Endothelial cell of umbilical vein (primary cell): ENCODE data around the gene CERS6. TPM values are rescaled to one million over a fixed set of nuclear protein-coding genes. Genes with fewer than 3 reads are reported as not detected.

Source experiments
- BruUV-seq: library from RNA; stranded (reverse); fragments of 400-500 nt; replicated peaks from 2 replicates; lab custom pipeline; 2021; lab: Mats Ljungman, UMichigan
- CTCF ChIA-PET: fragments of 300-600, 350-600 bp; sonication (Branson Sonifier 250); formaldehyde crosslinking; loops from one replicate; lab custom pipeline; 2021; ENCODE audit warnings: antibody characterized with exemption, inconsistent platforms; lab: Charles Lee
- POLR2A ChIA-PET: fragments of 300-600, 350-600 bp; sonication (Branson Sonifier 250); formaldehyde crosslinking; loops from one replicate; lab custom pipeline; 2021; ENCODE audit warnings: antibody characterized with exemption, inconsistent platforms; lab: Charles Lee
- DNase-seq: peaks from one replicate; pipeline ENCODE4 v3.0.0-alpha.2; 2011; ENCODE audit warnings: low read depth, low spot score
- FAIRE-seq: peaks from 2 replicates; lab custom pipeline; 2011; peaks lifted over from hg19 to GRCh38; lab: Jason Lieb, UNC
- H2AFZ ChIP-seq: 2 replicates; pipeline ENCODE4 v1.6.0; 2012; ENCODE audit warnings: low read depth, low read length, control low read depth, inconsistent platforms
- H3K27ac ChIP-seq: 2 replicates; pipeline ENCODE4 v1.5.1; 2011; ENCODE audit warnings: low read depth, mild to moderate bottlenecking, control low read depth, low read length, moderate library complexity; ENCODE audit not compliant: insufficient read depth
- H3K27me3 ChIP-seq, 2 experiments: 2 replicates each; pipeline versions ENCODE4 v1.6.0 to v1.6.1; 2011; ENCODE audit warnings: low read length in 2 of 2, mixed read lengths in 1 of 2; ENCODE audit not compliant: control insufficient read depth in 2 of 2, insufficient read depth in 2 of 2
- H3K36me3 ChIP-seq, 2 experiments: 2 replicates in 1 of 2; 3 replicates in 1 of 2; pipeline ENCODE4 v1.5.1; 2011; ENCODE audit warnings: low read length in 2 of 2, mild to moderate bottlenecking in 1 of 2, moderate library complexity in 1 of 2; ENCODE audit not compliant: control insufficient read depth in 2 of 2, insufficient read depth in 2 of 2; ENCODE audit errors: extremely low read depth in 1 of 2
- H3K4me1 ChIP-seq: 3 replicates; pipeline ENCODE4 v1.5.1; 2011; ENCODE audit warnings: mild to moderate bottlenecking, low read length; ENCODE audit not compliant: control insufficient read depth, insufficient read depth; ENCODE audit errors: extremely low read depth
- H3K4me2 ChIP-seq: 2 replicates; pipeline ENCODE4 v1.6.1; 2011; ENCODE audit warnings: low read length, control low read depth, mixed read lengths; ENCODE audit not compliant: insufficient read depth
- H3K4me3 ChIP-seq, 3 experiments: fragments of 200-600 bp in 1 of 3; sonication (generic), shearing (Covaris generic) in 1 of 3; replicated peaks in 1 of 3; 2 replicates each; pipeline ENCODE4 v1.5.1; 2011 to 2016; ENCODE audit warnings: control low read depth in 3 of 3, low read length in 3 of 3, mild to moderate bottlenecking in 2 of 3, inconsistent platforms in 1 of 3, low read depth in 1 of 3, moderate library complexity in 1 of 3; ENCODE audit not compliant: insufficient read depth in 1 of 3
- H3K79me2 ChIP-seq: 2 replicates; pipeline ENCODE4 v1.6.0; 2012; ENCODE audit warnings: low read length, inconsistent platforms; ENCODE audit not compliant: control insufficient read depth, insufficient read depth
- H3K9ac ChIP-seq: replicated peaks from 2 replicates; pipeline ENCODE3; 2011; ENCODE audit warnings: low read length, control low read depth; ENCODE audit not compliant: insufficient read depth; ENCODE audit errors: extremely low read depth
- H3K9me1 ChIP-seq: replicated peaks from 3 replicates; pipeline ENCODE4 v1.6.0; 2011; ENCODE audit warnings: mild to moderate bottlenecking, low read length; ENCODE audit not compliant: control insufficient read depth, insufficient read depth; ENCODE audit errors: extremely low read depth
- H3K9me3 ChIP-seq: replicated peaks from 2 replicates; pipeline ENCODE4 v1.5.1; 2012; ENCODE audit warnings: low read length, inconsistent platforms; ENCODE audit not compliant: control insufficient read depth, insufficient read depth
- H4K20me1 ChIP-seq: replicated peaks from 2 replicates; pipeline ENCODE3; 2011; ENCODE audit warnings: mild to moderate bottlenecking, low read length; ENCODE audit not compliant: control insufficient read depth, insufficient read depth; ENCODE audit errors: extremely low read depth
- CTCF ChIP-seq, 2 donors: IDR thresholded peaks; 1 replicate in 1 of 2; 2 replicates in 1 of 2; pipeline ENCODE4 v1.5.1; 2011; ENCODE audit warnings: low read length in 2 of 2, mild to moderate bottlenecking in 2 of 2, moderate library complexity in 2 of 2, control low read depth in 1 of 2, inconsistent platforms in 1 of 2, low read depth in 1 of 2; ENCODE audit not compliant: insufficient read depth in 1 of 2; ENCODE audit errors: extremely low read depth in 1 of 2
- EZH2 ChIP-seq: IDR thresholded peaks from 2 replicates; pipeline ENCODE4 v1.6.1; 2012; ENCODE audit warnings: borderline replicate concordance, low read depth, mild to moderate bottlenecking, moderate library complexity, low read length, inconsistent platforms; ENCODE audit not compliant: severe bottlenecking
- FOS ChIP-seq: IDR thresholded peaks from 2 replicates; pipeline ENCODE4 v1.6.1; 2011; ENCODE audit warnings: mild to moderate bottlenecking, low read length, moderate library complexity, borderline replicate concordance; ENCODE audit not compliant: insufficient read depth
- GATA2 ChIP-seq: IDR thresholded peaks from 2 replicates; pipeline ENCODE4 v1.7.0; 2011; ENCODE audit warnings: low read depth, mild to moderate bottlenecking, moderate library complexity, mixed read lengths, low read length; ENCODE audit not compliant: insufficient read length, insufficient read depth
- JUN ChIP-seq: IDR thresholded peaks from 2 replicates; pipeline ENCODE4 v1.6.1; 2011; ENCODE audit warnings: borderline replicate concordance, low read depth; ENCODE audit not compliant: insufficient read length, insufficient read depth
- MAX ChIP-seq: IDR thresholded peaks from 2 replicates; pipeline ENCODE4 v1.6.1; 2011; ENCODE audit not compliant: insufficient read depth, insufficient read length
- MYC ChIP-seq: IDR thresholded peaks from one replicate; pipeline ENCODE4 v1.6.1; 2011; ENCODE audit warnings: mild to moderate bottlenecking, low read depth, low read length
- POLR2A ChIP-seq: IDR thresholded peaks from 2 replicates; pipeline ENCODE4 v1.6.1; 2012; ENCODE audit warnings: low read depth, mild to moderate bottlenecking, control low read depth, low read length
- POLR2AphosphoS5 ChIP-seq: IDR thresholded peaks from 2 replicates; pipeline ENCODE4 v1.6.1; 2012; ENCODE audit warnings: low read depth, mild to moderate bottlenecking, control low read depth, low read length, moderate library complexity; ENCODE audit not compliant: insufficient read depth
- dilution Hi-C: fragments of 300-500 bp; cut with MboI; formaldehyde crosslinking; loops from one replicate; pipeline ENCODE4 v1.15.0; 2019; ENCODE audit warnings: low sequenced_read_pairs; ENCODE audit not compliant: extremely low pct_ligation_motif_present
- intact Hi-C: fragments of 100-400 bp; cut with micrococcal nuclease; formaldehyde crosslinking; loops from one replicate; pipeline ENCODE4 v1.10.0; 2022
- polyA plus RNA-seq, 4 experiments: library from polyadenylated mRNA; depleted of rRNA in 3 of 4; stranded (reverse) in 3 of 4; unstranded in 1 of 4; fragments of >200 nt; gene quantifications; 2 replicates each; pipeline versions ENCODE4 v1.2.1 to v1.2.3, GENCODE V29; 2011 to 2012; ENCODE audit warnings: missing spikeins in 1 of 4
- total RNA-seq: library from RNA; stranded (reverse); gene quantifications from 2 replicates; pipeline ENCODE4 v1.2.3, GENCODE V29; 2021

The CERS6 gene
- total and polyA plus RNA-seq, 2 donors (not counting 3 experiments of a cell fraction or from before 2014, with no cell fraction given) = 2.7 to 11.7 TPM

GRCh38 chr2:168593713-168594112, 137.6 kb downstream of the CERS6 start:
- POLR2A ChIA-PET = no interaction called here
- Histone ChIP-seq H3K4me1 (no peaks in the 10 kb centered on the region), H3K9me1 (no peaks in the 10 kb centered on the region), H3K79me2 (no peaks in the 10 kb centered on the region), H3K9ac (no peak overlapping the region), H3K27me3 (no peaks in the 10 kb centered on the region), H4K20me1 (no peaks in the 10 kb centered on the region), H3K9me3 (no peaks in the 10 kb centered on the region), H3K4me2 (no peak overlapping the region), H2AFZ (no peak overlapping the region), H3K36me3 (no peaks in the 10 kb centered on the region), H3K27ac (no peak overlapping the region), H3K4me3 (no peak overlapping the region)
- dilution Hi-C loops (no loop called here), intact Hi-C loops (no loop called here)
- FAIRE-seq (no peak), DNase-seq (no peak)
- BruUV-seq = no TSS peak
- TF ChIP-seq POLR2AphosphoS5 (no peak), EZH2 (no peak), CTCF (IDR thresholded peaks at IDR 0.05; ENCODE audit: extremely low read depth in 1 of 2, insufficient read depth in 1 of 2, low read depth in 1 of 2, low read length in 2 of 2) (no peak), MAX (no peak), GATA2 (no peak), POLR2A (no peak), FOS (no peak), MYC (no peak), JUN (no peak)
- CTCF ChIA-PET = no interaction called here
